ENCODE measurements around the gene CPEB1. TPM values are rescaled to one million over a fixed set of nuclear protein-coding genes. Genes with fewer than 3 reads are reported as not detected.

CPEB1 gene
- total and polyA plus RNA-seq, 2 experiments from 2014 or later: 4.1 to 9.4 TPM

- no peak overlapping the region for H3K4me2 ChIP-seq
Observed at GRCh38 chr15:82556315-82557035, 90.7 kb downstream of the CPEB1 start.

GRCh38 chr15:82554849-82555248 is 92.3 kb downstream of the CPEB1 start:
- Histone ChIP-seq H3K79me2 (replicated peaks; ENCODE audit: insufficient read depth) (no peaks in the 10 kb centered on the region), H3K9me2 (ENCODE audit: insufficient read depth) (no peaks in the 10 kb centered on the region), H3K36me3 (ENCODE audit: insufficient read depth) (no peaks in the 10 kb centered on the region), H3K4me3 (no peak overlapping the region), H3K4me1 (ENCODE audit: insufficient read depth) (no peaks in the 10 kb centered on the region), H3F3A (replicated peaks; ENCODE audit: low read depth) (no peaks in the 10 kb centered on the region), H3K4me2 (no peak overlapping the region), H3K27me3 (ENCODE audit: insufficient read depth) (no peaks in the 10 kb centered on the region), H3K27ac (ENCODE audit: low read depth) (no peak overlapping the region), H4K20me1 (replicated peaks; ENCODE audit: insufficient read depth) (no peaks in the 10 kb centered on the region), H2AFZ (no peak overlapping the region)
- no peak overlapping the region for H3K4me3 Mint-ChIP-seq
- H3K4me1 Mint-ChIP-seq: peaks cover 16% of the 10 kb centered on the region
- H3K27ac Mint-ChIP-seq: no peak overlapping the region
- no peaks in the 10 kb centered on the region for H3K9me3 Mint-ChIP-seq
- no peaks in the 10 kb centered on the region for H3K36me3 Mint-ChIP-seq (ENCODE audit: low read depth)
- DNase-seq (ENCODE audit: low spot score): no peak
- ATAC-seq: no peak
- H3K27me3 Mint-ChIP-seq (ENCODE audit: insufficient read depth, low read depth, poor library complexity): no peaks in the 10 kb centered on the region
- TF ChIP-seq JUNB (IDR thresholded peaks at IDR 0.05; ENCODE audit: unreplicated experiment) (no peak), ZNF331 (CRISPR knock-in tag; IDR thresholded peaks at IDR 0.05; ENCODE audit: low read depth) (no peak), STAT1 (IDR thresholded peaks at IDR 0.05; ENCODE audit: unreplicated experiment) (no peak), CTCF (conservative IDR thresholded peaks at IDR 0.05; ENCODE audit: low read depth in 2 of 2) (no peak), EZH2phosphoT487 (IDR thresholded peaks at IDR 0.05; ENCODE audit: unreplicated experiment) (no peak), ZNF114 (CRISPR knock-in tag; IDR thresholded peaks at IDR 0.05) (no peak), CREB1 (CRISPR knock-in tag; IDR thresholded peaks at IDR 0.05; ENCODE audit: low read depth) (no peak), EZH2 (IDR thresholded peaks at IDR 0.05; ENCODE audit: low read depth, unreplicated experiment) (no peak), REST (IDR thresholded peaks at IDR 0.05; ENCODE audit: unreplicated experiment) (no peak), NANOG (IDR thresholded peaks at IDR 0.05; ENCODE audit: borderline replicate concordance) (no peak)

More at GRCh38 chr15:82556315-82557035, 90.7 kb downstream of the CPEB1 start:
- Histone ChIP-seq H2AFZ (no peak overlapping the region), H3K4me1 (ENCODE audit: insufficient read depth) (no peaks in the 10 kb centered on the region), H3K27me3 (ENCODE audit: insufficient read depth) (no peaks in the 10 kb centered on the region), H3K4me3 (no peak overlapping the region), H3K9me2 (ENCODE audit: insufficient read depth) (no peaks in the 10 kb centered on the region), H3F3A (replicated peaks; ENCODE audit: low read depth) (no peaks in the 10 kb centered on the region), H3K36me3 (ENCODE audit: insufficient read depth) (no peaks in the 10 kb centered on the region), H3K27ac (ENCODE audit: low read depth) (no peak overlapping the region), H4K20me1 (replicated peaks; ENCODE audit: insufficient read depth) (no peaks in the 10 kb centered on the region), H3K79me2 (replicated peaks; ENCODE audit: insufficient read depth) (no peaks in the 10 kb centered on the region)
- DNase-seq (ENCODE audit: low spot score) (no peak), ATAC-seq (no peak)
- Mint-ChIP-seq H3K9me3 (no peaks in the 10 kb centered on the region), H3K36me3 (ENCODE audit: low read depth) (no peaks in the 10 kb centered on the region), H3K4me1 (peaks cover 8% of the 10 kb centered on the region), H3K4me3 (no peak overlapping the region), H3K27ac (no peak overlapping the region), H3K27me3 (ENCODE audit: insufficient read depth, low read depth, poor library complexity) (no peaks in the 10 kb centered on the region)
- no peak for TF ChIP-seq REST (IDR thresholded peaks at IDR 0.05; ENCODE audit: unreplicated experiment)
